C4-2B (cell line): ENCODE data around the gene PLIN4.

ENCODE experiments used
- H3K27ac ChIP-seq: fragments of 450-650 bp; 2 replicates; pipeline ENCODE4 v1.5.1; 2017
- CTCF ChIP-seq: fragments of 450-650 bp; conservative IDR thresholded peaks from 2 replicates; pipeline ENCODE4 v1.5.1; 2017; ENCODE audit warnings: mild to moderate bottlenecking
- ZFX ChIP-seq: fragments of 450-650 bp; IDR thresholded peaks from 2 replicates; pipeline ENCODE4 v1.6.1; 2017

PLIN4 gene

GRCh38 chr19:4519521-4520277, 1.4 kb upstream of the PLIN4 start:
- H3K27ac ChIP-seq = no peak overlapping the region
- TF ChIP-seq CTCF (no peak), ZFX (no peak)

- TF ChIP-seq CTCF = no peak
- no peak for TF ChIP-seq ZFX
- no peak overlapping the region for H3K27ac ChIP-seq
Measured at GRCh38 chr19:4519172-4519496, 848 bp upstream of the PLIN4 start.

DNA sequence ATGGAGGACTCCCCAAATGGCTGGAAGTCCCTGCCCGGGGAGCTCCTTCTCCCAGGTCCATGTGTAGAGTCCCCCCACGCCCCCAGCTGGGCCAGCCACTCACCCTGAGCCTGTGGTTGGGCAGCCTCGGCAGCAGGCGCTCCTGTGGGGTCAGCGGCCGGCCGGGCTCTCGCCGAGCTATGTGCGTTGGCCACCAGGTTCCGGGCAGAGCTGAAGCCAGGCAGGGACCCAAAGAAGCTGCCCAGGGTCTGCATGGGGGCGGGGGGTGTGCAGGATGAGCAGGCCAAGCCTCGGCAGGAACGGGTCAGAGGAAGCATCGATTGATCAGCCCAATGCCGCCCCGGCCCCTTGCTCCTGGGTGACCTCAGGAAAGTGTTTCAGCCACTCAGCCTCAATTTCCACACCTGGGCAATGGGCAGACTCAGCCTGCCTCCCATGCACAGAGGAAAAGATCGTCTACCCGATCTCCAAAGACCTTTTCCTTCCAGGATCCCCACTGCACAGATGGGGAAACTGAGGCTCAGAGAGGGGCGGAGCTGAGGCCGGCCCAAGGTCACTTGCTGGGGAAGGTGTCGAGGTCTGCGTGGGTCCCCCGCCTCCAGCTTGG, 732 bp downstream of the PLIN4 start:
- H3K27ac ChIP-seq = no peak overlapping the region
- TF ChIP-seq ZFX = no peak
- no peak for TF ChIP-seq CTCF

DNA sequence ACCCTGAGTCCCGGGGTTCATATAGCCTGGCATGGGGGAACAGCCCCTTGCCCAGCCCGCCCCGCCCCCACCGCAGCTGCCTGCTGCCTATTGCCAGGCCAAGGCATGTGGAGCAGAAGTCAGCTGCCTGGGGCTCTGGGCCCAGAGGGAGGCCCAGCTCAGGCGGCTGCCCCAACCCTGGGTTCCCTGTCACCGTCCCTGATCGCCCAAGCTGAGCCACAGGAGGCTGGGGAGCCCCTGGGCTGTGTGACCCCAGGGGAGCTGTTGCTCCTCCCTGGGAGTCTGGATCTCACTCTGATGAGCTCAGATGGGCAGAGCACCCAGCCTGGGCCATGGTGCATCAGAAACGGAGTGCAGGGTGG, 1.4 kb downstream of the PLIN4 start:
- H3K27ac ChIP-seq = no peak overlapping the region
- TF ChIP-seq CTCF = no peak
- TF ChIP-seq ZFX = no peak

DNA sequence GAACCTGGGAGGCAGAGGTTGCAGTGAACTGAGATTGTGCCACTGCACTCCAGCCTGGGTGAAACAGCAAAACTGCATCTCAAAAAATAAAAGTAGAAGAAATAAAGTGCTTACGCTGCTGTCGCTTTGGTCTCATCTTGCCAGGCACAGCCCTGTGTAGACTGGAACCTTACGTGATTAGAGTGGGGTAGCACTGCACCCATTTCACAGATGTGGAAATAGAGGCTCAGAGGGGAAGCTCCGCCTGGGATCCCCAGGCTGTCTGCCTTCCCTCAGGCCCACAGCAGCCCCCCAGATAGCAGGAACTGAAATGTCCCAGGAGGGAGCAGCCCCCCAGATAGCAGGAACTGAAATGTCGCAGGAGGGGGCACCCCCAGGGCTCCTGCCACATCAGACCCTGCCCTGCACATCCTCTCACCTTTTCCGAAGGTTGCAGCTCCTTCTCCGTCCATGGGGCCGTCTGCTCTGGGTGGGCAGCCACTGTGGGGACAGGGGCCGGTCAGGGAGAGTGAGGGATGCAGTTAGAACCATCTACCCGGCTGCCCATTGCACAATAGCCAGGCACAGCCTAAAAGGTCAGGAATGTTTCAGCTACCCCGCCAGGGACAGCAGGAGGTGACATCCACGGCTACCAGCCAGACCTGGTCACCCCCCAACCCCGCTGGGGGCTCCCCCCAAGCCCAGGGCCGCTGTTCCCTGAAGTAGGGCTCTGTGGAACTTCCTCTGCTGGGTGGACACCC, 1.9 kb downstream of the PLIN4 start:
- H3K27ac ChIP-seq = no peak overlapping the region
- TF ChIP-seq ZFX = no peak
- TF ChIP-seq CTCF = no peak

- H3K27ac ChIP-seq = no peak overlapping the region
- TF ChIP-seq CTCF (no peak), ZFX (no peak)
Measured at GRCh38 chr19:4515732-4516131, 2.6 kb downstream of the PLIN4 start.

- TF ChIP-seq ZFX (no peak), CTCF (no peak)
- no peak overlapping the region for H3K27ac ChIP-seq
Measured at GRCh38 chr19:4513248-4513647, 5.0 kb downstream of the PLIN4 start.
